PC-9 (cell line): ENCODE results near the gene HILPDA.

ENCODE experiments used
- EZH2 ChIP-seq: fragments of 200-600 bp; sonication (generic); IDR thresholded peaks from 2 replicates; pipeline ENCODE4 v1.8.0; 2017; ENCODE audit warnings: antibody characterized with exemption, low read depth
- TF ChIP-seq, protein P1 (sequence below): fragments of 200-600 bp; sonication (generic); conservative IDR thresholded peaks from 2 replicates; pipeline ENCODE4 v1.6.1; 2017; ENCODE audit warnings: mixed run types, antibody characterized with exemption, mild to moderate bottlenecking, moderate library complexity

DNA sequence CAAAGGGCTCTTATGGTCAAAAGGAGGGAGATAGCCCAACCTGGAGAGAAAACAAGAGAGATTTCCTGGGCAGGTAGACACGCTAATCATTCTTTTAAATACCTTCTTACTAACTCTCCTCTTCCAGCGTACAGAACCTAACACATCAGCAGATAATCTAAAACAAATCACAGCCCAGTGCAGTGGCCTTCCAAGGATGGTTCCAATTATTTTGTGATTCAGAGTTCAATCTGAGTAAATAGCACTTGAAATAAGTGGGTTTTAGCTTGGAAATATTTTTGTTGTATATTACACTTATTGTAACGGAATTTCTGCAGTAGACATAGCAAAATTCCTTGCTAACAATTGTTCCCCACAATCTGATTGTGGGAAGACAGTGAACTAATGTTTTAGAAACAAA lies 38.6 kb upstream of the HILPDA start:
- TF ChIP-seq, protein P1, sequence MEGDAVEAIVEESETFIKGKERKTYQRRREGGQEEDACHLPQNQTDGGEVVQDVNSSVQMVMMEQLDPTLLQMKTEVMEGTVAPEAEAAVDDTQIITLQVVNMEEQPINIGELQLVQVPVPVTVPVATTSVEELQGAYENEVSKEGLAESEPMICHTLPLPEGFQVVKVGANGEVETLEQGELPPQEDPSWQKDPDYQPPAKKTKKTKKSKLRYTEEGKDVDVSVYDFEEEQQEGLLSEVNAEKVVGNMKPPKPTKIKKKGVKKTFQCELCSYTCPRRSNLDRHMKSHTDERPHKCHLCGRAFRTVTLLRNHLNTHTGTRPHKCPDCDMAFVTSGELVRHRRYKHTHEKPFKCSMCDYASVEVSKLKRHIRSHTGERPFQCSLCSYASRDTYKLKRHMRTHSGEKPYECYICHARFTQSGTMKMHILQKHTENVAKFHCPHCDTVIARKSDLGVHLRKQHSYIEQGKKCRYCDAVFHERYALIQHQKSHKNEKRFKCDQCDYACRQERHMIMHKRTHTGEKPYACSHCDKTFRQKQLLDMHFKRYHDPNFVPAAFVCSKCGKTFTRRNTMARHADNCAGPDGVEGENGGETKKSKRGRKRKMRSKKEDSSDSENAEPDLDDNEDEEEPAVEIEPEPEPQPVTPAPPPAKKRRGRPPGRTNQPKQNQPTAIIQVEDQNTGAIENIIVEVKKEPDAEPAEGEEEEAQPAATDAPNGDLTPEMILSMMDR = no peak
- no peak for TF ChIP-seq EZH2
